Adipocyte (in vitro differentiated cells): ENCODE results near the gene PHLPP1.
"Not testable (repeated sequence)": the region's sequence is repeated elsewhere in the genome, so short reads cannot be mapped to it uniquely, and the experiment has no call there.

Experiments used
- DNase-seq: peaks from one replicate; pipeline ENCODE4 v3.0.0-alpha.2; 2015; ENCODE audit warnings: low read depth
- H3K27me3 ChIP-seq: replicated peaks from 2 replicates; pipeline ENCODE4 v1.7.0; 2013; ENCODE audit warnings: mild to moderate bottlenecking, low read length, moderate library complexity; ENCODE audit not compliant: control insufficient read depth, insufficient read depth
- H3K36me3 ChIP-seq: 2 replicates; pipeline ENCODE4 v1.7.0; 2013; ENCODE audit warnings: low read length, mild to moderate bottlenecking, moderate library complexity; ENCODE audit not compliant: control insufficient read depth, insufficient read depth, severe bottlenecking
- H3K4me1 ChIP-seq: 2 replicates; pipeline ENCODE4 v1.7.0; 2013; ENCODE audit warnings: mild to moderate bottlenecking, low read length, moderate library complexity; ENCODE audit not compliant: control insufficient read depth, insufficient read depth
- H3K4me3 ChIP-seq: 2 replicates; pipeline ENCODE4 v1.7.0; 2013; ENCODE audit warnings: mild to moderate bottlenecking, low read length, moderate library complexity
- H3K9ac ChIP-seq: 2 replicates; pipeline ENCODE4 v1.7.0; 2013; ENCODE audit warnings: mild to moderate bottlenecking, low read length, moderate library complexity
- H3K9me3 ChIP-seq: 2 replicates; pipeline ENCODE4 v1.7.0; 2013; ENCODE audit warnings: mild to moderate bottlenecking, low read length, moderate library complexity; ENCODE audit not compliant: control insufficient read depth

The PHLPP1 gene

DNA sequence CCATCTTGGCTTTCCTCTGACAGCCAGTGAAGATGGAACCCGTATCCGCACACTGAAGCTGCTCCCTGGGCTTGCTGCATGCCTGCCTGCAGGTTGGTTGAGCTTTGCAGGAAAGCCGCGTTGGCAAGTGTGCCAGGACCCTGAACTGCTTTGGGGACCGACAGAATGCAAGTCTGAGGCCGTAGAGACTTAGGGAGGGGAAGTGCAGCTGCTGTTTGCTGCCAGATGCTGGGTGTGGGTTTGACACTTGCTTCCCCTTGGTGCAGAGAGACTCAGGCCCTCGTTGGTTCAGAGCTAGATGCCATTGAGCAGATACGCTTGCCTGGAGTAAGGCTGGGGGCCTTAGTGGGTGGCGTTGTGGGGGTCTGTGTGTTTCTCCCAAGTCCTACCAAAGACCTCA lies 13.1 kb upstream of the PHLPP1 start:
- Histone ChIP-seq H3K9ac (no peak overlapping the region), H3K36me3 (no peaks in the 10 kb centered on the region), H3K27me3 (peaks cover 5% of the 10 kb centered on the region), H3K4me1 (no peaks in the 10 kb centered on the region), H3K4me3 (no peak overlapping the region), H3K9me3 (peaks cover 3% of the 10 kb centered on the region)
- no peak for DNase-seq

DNA sequence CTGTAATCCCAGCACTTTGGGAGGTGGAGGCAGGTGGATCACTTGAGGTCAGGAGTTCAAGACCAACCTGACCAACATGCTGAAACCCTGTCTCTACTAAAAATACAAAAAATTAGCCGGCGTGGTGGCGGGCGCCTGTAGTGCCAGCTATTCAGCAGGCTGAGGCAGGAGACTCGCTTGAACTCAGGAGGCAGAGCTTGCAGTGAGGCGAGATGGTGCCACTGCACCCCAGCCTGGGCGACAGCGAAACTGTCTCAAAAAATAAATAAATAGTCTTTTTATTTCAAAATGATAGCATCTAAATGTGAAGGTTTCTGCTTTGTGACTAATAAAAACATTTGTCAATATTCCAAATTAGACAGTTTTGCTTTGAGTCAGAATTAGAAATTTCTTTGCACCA lies 8.5 kb upstream of the PHLPP1 start:
- H3K4me3 ChIP-seq, DNase-seq, H3K36me3 ChIP-seq, H3K9ac ChIP-seq, H3K9me3 ChIP-seq, H3K27me3 ChIP-seq: not testable (repeated sequence)
- peaks cover 10% of the 10 kb centered on the region for H3K4me1 ChIP-seq

GRCh38 chr18:62709908-62710307 lies 5.4 kb upstream of the PHLPP1 start:
- not testable (repeated sequence) for H3K27me3 ChIP-seq, H3K9me3 ChIP-seq, H3K9ac ChIP-seq, H3K36me3 ChIP-seq, DNase-seq, H3K4me3 ChIP-seq
- peaks cover 14% of the 10 kb centered on the region for H3K4me1 ChIP-seq

- no peaks in the 10 kb centered on the region for H3K36me3 ChIP-seq
- peak; percentile 20 for DNase-seq
- H3K9me3 ChIP-seq, result no peaks in the 10 kb centered on the region
- peaks cover 3% of the 10 kb centered on the region for H3K27me3 ChIP-seq
- H3K4me1 ChIP-seq, result peaks cover 14% of the 10 kb centered on the region
- no peak overlapping the region for H3K9ac ChIP-seq
- no peak overlapping the region for H3K4me3 ChIP-seq
These were observed 4.9 kb upstream of the PHLPP1 start for GRCh38 chr18:62710417-62710816.

- no peaks in the 10 kb centered on the region for H3K9me3 ChIP-seq
- H3K9ac ChIP-seq, result no peak overlapping the region
- no peaks in the 10 kb centered on the region for H3K36me3 ChIP-seq
- no peak overlapping the region for H3K4me3 ChIP-seq
- peaks cover 14% of the 10 kb centered on the region for H3K4me1 ChIP-seq
- no peak for DNase-seq
- peaks cover 3% of the 10 kb centered on the region for H3K27me3 ChIP-seq
These were observed 3.6 kb upstream of the PHLPP1 start for GRCh38 chr18:62711781-62712180.

DNA sequence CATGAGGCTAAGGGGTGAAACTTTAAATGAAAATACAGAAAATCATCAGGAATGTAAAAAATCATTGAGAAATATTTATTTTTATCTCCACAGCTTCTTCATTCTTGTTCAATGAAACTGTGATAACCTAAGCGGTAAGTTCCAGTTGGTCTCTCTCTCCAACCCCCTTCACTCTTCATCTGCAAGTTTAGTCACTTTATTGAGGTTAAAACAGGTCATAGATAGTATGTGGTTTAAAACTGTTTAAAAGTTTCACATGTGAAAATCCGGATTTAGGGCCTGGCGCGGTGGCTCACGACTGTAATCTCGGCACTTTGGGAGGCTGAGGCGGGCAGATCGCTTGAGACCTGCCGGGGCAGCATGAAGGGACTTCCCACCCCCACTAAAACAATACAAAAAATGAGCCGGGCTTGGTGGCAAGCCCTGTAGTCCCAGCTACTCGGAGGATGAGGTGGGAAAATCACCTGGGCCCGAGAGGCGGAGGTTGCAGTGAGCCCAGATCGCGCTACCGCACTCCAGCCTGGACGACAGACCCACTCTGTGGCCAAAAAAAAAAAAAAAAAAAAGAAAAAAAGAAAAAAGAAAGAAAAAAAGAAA lies 1.6 kb upstream of the PHLPP1 start:
- Histone ChIP-seq H3K9me3 (no peaks in the 10 kb centered on the region), H3K36me3 (no peaks in the 10 kb centered on the region), H3K4me3 (no peak overlapping the region), H3K4me1 (peaks cover 27% of the 10 kb centered on the region), H3K9ac (no peak overlapping the region), H3K27me3 (no peaks in the 10 kb centered on the region)
- DNase-seq, result no peak

DNA sequence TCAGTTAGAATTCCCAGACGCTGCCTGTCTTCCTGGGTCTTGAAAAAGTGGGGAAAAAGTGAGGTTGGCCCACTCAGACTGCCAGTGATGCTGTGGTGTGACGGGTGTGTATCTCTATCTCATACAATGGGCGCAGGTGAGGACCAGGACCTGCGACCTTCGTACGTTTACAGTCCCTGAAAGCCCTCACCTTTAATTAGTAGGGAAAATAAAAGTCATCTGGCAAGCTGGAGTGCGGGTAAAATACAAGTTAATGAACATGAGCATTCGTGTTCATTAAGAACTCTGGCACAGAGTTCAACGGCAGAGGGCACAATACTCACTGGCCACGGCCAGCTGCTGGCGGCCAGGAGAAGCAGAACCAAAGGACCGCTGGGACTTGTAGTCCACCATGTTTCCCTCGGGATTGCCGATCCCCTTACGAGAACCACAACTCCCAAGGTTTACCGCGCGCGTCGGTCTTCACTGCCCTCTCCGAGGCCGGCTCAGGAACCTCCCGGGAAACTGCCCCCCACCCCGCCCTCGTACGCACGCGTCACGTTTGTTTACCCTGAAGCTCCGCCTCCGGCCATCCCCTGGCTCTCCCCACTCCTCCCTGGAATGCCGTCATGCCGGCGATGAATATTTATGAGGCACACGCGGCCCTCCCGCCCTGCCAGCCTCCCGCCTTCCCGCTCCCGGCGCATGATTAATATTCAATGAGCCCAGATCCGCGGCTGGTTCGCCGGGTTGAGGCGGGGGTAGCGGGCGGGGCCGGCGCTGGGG lies 488 bp upstream of the PHLPP1 start:
- Histone ChIP-seq H3K36me3 (no peaks in the 10 kb centered on the region), H3K4me3 (peak overlapping the region; percentile 82), H3K4me1 (peaks cover 33% of the 10 kb centered on the region), H3K9me3 (no peaks in the 10 kb centered on the region), H3K27me3 (no peaks in the 10 kb centered on the region), H3K9ac (peak overlapping the region; percentile 68)
- DNase-seq, result peak; percentile 100

DNA sequence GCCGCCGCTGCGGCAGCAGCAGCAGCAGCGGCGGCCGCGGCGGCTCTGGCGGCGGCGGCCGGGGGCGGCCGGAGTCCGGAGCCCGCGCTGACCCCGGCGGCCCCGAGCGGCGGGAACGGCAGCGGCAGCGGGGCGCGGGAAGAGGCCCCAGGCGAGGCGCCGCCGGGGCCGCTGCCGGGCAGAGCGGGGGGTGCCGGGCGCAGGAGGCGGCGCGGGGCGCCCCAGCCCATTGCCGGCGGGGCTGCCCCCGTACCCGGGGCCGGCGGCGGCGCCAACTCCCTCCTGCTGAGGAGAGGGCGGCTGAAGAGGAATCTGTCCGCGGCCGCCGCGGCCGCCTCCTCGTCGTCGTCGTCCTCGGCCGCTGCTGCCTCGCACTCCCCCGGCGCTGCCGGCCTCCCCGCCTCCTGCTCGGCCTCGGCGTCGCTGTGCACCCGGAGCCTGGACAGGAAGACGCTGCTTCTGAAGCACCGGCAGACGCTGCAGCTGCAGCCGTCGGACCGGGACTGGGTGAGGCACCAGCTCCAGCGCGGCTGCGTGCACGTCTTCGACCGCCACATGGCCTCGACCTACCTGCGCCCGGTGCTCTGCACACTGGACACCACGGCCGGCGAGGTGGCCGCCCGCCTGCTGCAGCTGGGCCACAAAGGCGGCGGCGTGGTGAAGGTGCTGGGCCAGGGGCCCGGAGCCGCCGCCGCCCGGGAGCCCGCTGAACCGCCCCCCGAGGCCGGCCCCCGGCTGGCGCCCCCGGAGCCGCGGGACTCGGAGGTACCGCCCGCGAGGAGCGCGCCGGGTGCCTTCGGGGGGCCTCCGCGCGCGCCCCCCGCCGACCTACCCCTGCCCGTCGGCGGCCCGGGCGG lies 646 bp downstream of the PHLPP1 start:
- Histone ChIP-seq H3K9ac (peak overlapping the region; percentile 75), H3K4me1 (peaks cover 27% of the 10 kb centered on the region), H3K36me3 (no peaks in the 10 kb centered on the region), H3K4me3 (peak overlapping the region; percentile 82), H3K9me3 (no peaks in the 10 kb centered on the region), H3K27me3 (no peaks in the 10 kb centered on the region)
- DNase-seq, result peak; percentile 70

- H3K9me3 ChIP-seq, result no peaks in the 10 kb centered on the region
- no peaks in the 10 kb centered on the region for H3K36me3 ChIP-seq
- H3K27me3 ChIP-seq, result no peaks in the 10 kb centered on the region
- H3K4me1 ChIP-seq, result peaks cover 23% of the 10 kb centered on the region
- DNase-seq, result peak; percentile 66
- H3K4me3 ChIP-seq, result peak overlapping the region; percentile 82
- H3K9ac ChIP-seq, result peak overlapping the region; percentile 44
These were observed 1.4 kb downstream of the PHLPP1 start for GRCh38 chr18:62716619-62717168.

DNA sequence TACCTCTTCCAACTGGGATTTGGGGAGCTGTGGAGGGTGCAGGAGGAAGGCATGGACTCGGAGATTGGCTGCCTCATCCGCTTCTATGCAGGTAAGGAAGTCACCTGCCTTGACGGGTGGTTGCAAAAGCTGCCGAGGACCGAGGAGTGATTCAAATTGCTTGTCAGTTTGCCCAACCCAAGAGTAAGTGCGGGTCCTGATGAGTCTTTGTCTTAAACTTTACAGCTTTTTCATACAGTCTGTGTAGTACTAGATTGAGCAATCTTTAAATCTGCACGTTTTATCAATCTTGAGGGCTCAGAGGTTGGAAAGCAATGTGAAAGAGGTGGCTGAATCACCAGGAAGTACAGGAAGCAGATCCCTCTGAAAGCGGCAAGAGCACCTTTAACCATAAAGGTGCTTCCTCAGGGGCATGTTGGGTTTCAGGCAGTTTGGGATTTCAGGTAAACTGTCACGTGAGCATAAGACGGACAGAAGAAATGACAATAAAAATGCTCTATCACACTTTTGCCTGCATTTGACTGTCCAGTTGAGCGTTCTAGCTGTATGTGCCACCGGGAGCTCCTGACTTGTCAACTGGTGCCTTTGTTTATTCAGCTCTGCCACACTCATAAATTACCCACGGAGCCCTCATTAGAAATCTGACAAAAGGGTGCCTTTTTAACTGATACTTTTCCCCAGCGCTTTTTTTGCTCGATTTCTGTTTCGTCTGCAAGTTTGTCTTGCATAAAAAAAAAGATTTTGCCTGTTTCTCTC lies 2.0 kb downstream of the PHLPP1 start:
- Histone ChIP-seq H3K4me1 (peaks cover 23% of the 10 kb centered on the region), H3K4me3 (peak overlapping the region; percentile 81), H3K27me3 (no peaks in the 10 kb centered on the region), H3K36me3 (no peaks in the 10 kb centered on the region), H3K9me3 (no peaks in the 10 kb centered on the region), H3K9ac (peak overlapping the region; percentile 44)
- DNase-seq, result peak; percentile 71
